CD4-positive, alpha-beta T cell treated with Interleukin-17A for 4 hours (primary cell): Measurements from ENCODE around the gene ENKD1.
A peak's percentile ranks its signal among the peaks of the same experiment; 100 is the strongest.

Experiments used
- DNase-seq: peaks from one replicate; pipeline ENCODE4 v3.0.0-alpha.2; 2020; ENCODE audit warnings: mixed read lengths

Gene ENKD1

DNA sequence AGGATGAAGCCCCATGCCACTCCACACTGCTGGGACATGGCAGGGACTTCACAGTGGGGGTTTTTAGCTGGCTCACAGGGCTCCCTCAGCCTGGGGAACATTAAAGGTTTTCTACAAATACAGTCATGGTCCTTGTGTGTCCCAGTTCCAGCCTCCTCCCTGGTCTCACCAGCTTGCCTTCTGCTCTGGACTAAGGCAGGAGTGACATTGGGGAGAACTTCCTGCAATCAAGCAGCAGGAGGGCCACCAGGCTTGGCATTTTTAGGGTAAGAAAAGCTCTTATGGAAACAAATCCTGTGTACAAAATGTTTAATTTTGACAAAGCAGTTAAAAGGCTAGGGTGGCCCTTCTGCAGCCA, 3.9 kb downstream of the ENKD1 start:
- no peak for DNase-seq

GRCh38 chr16:67661886-67662652, 4.5 kb downstream of the ENKD1 start:
- DNase-seq: no peak

GRCh38 chr16:67661101-67661761, 5.3 kb downstream of the ENKD1 start:
- DNase-seq: no peak

DNA sequence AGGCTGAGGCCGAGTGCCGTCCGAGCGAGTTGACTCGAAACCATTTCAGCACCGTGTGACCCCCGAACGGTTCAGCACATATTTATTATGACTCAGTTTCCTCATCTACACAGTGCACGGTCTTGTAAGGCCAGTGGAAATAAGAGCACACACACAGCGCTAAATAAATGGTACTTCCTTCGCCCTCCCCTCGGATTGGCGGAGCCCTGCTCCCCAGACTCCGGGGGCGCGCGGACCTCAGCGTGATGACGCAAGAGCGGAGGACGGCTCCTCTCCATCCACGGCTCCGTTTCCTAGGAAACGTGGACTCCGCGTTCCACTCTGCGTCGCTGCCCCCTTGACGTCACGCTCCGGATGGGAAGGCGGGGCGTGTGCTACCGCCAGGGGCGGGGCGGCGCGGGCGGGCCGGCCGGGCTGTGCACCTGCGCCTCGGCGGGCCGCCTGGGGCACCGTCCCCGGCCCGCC, 6.0 kb downstream of the ENKD1 start, which contains the start of gene PARD6A:
TSS of gene PARD6A (plus strand) at position 397 of the 465 bp plus-strand sequence. CDS start 79 bp downstream, outside the sequence.
- peak; percentile 96 for DNase-seq

GRCh38 chr16:67659675-67660563, 6.6 kb downstream of the ENKD1 start, which contains the start of gene ACD:
TSS of gene ACD (minus strand) at chr16:67660260. CDS start at chr16:67660220, 40 bp downstream.
- DNase-seq: peak; percentile 93

DNA sequence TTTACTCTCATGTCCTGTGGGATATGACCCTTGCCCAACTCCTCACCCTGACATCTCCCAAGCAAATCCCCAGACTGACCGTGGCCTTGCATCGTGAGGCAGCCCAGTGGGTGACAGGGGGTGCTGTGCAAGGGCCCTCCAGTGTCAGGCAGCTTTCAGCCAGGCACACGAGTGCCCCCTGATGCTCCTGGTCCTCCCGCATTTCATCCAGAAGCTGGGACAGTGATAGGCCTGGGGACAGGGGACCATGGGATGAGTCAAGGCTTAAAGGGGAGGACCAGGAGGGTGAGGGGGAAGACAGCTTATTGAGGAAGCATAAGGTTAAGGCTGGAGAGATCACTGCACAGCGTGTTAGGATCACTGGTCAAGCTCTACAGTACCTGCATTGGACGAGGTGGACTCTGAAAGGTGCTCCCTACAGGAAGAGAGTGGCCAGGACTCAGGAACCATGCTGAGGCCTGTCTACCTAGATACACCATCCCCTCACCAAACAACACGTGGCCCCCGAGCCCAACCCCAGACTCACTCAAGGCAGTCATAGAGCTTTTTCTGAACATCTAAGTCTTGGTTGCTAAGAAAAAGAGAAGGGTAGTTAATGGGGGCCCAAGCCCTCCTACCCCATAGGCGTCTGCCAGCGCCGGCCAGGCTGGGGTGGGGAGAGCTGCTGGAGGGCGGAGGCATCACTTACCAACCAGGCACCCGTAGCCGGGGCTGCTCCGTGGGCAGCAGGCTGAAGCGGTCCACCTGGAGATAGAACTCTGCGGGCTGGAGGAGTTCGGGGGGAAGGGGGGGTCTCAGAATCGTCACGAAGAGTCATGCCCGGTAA, 7.5 kb downstream of the ENKD1 start:
- no peak for DNase-seq

- no peak for DNase-seq
Measured at GRCh38 chr16:67657751-67658518, 8.6 kb downstream of the ENKD1 start.

- no peak for DNase-seq
Measured at GRCh38 chr16:67657017-67657608, 9.4 kb downstream of the ENKD1 start.

DNA sequence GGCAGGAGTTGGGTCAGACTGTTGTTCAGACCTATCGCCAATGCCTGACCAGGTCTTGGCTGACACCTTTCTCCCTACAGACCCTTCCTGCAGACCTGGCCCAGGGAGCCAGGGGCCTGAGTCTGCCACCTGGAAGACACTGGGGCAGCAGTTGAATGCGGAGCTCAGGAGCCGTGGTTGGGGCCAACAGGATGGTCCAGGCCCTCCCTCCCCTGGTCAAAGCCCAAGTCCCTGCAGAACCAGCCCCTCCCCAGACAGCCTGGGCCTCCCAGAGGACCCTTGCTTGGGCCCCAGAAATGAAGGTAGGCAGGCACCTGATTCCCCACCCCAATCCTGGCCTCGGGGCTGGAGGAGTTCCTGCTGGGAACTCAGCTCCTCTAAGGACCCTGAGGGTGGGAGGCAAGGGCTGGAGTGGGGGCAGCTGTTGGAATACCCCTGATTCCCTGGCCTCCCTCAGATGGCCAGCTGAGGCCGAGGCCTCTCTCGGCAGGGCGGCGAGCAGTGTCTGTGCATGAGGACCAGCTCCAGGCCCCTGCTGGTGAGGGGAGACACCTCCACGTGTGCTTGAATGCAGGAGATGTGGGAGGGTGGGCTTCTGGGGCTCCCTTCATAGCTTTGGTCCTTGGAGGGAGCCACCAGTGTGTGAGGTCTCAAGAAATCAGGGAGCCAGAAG, 10.1 kb downstream of the ENKD1 start:
- no peak for DNase-seq

GRCh38 chr16:67655363-67655762, 11.2 kb downstream of the ENKD1 start:
- DNase-seq: no peak

GRCh38 chr16:67654403-67654911, 12.1 kb downstream of the ENKD1 start:
- no peak for DNase-seq

- DNase-seq: no peak
Measured at GRCh38 chr16:67653789-67654402, 12.7 kb downstream of the ENKD1 start.

DNA sequence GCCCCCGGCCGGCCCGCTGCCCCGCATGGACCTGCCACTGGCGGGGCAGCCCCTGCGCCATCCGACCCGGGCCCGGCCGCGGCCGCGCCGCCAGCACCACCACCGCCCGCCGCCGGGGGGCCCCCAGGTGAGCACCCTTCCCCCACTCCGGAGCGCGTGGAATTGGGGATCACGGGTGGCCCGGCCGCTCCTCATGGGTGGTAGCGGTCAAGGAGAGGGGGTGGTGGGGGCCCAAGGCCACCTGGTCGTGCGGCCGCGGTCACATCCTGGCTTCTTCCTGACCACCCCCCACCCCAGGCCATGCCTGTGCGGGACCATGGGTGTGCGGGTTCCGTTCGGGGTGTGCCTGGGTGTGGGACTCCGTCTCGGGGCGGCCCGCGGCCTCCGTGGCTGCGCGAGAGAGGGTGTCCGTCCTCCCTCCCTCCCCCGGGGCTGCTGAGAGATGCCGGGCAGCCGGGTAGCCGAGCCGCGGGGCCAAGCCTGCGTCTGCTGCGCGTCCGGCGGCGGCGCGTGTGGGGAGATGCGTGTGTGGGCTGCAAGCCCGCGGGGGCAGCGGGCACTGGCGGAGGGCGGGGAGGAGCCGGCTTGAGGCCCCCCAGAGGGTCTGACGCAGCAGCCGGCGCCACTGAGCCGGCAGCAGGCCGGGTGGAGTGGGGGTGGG, 13.3 kb downstream of the ENKD1 start:
- no peak for DNase-seq

- DNase-seq: no peak
Measured at GRCh38 chr16:67652578-67653127, 13.9 kb downstream of the ENKD1 start.

- no peak for DNase-seq
Measured at GRCh38 chr16:67651847-67652246, 14.7 kb downstream of the ENKD1 start.

- DNase-seq: no peak
Measured at GRCh38 chr16:67651039-67651438, 15.5 kb downstream of the ENKD1 start.

GRCh38 chr16:67650023-67650422, 16.5 kb downstream of the ENKD1 start:
- DNase-seq: no peak

GRCh38 chr16:67649494-67649931, 17.0 kb downstream of the ENKD1 start:
- DNase-seq: no peak
